ENCODE data around the gene ZMIZ1.
"Not testable (repeated sequence)": the region's sequence is repeated elsewhere in the genome, so short reads cannot be mapped to it uniquely, and the experiment has no call there.

ZMIZ1 gene

DNA sequence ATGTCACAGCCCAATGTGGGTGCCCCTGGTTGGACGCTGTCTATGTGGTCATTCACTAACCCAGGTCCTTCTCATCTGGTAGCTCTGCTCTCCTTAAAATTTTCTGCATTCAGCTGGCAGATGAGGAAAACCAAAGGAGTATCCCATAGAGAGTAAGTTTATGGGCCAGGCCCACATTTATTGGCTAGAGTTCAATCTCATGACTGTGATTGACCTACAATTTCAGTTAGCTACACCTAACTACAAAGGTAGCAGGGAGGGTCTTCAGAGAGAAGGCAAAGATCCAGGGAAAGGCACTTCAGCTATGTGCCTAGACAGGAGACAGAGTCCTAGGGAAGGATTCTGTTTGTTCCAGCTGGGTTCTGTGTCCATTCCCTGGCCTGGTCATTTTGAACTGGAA is 254.8 kb downstream of the ZMIZ1 start:
- DNase-seq (ENCODE audit: low read depth) = no peak

- no peak for DNase-seq (ENCODE audit: low read depth)
Observed at GRCh38 chr10:79324032-79324695, 255.4 kb downstream of the ZMIZ1 start.

DNA sequence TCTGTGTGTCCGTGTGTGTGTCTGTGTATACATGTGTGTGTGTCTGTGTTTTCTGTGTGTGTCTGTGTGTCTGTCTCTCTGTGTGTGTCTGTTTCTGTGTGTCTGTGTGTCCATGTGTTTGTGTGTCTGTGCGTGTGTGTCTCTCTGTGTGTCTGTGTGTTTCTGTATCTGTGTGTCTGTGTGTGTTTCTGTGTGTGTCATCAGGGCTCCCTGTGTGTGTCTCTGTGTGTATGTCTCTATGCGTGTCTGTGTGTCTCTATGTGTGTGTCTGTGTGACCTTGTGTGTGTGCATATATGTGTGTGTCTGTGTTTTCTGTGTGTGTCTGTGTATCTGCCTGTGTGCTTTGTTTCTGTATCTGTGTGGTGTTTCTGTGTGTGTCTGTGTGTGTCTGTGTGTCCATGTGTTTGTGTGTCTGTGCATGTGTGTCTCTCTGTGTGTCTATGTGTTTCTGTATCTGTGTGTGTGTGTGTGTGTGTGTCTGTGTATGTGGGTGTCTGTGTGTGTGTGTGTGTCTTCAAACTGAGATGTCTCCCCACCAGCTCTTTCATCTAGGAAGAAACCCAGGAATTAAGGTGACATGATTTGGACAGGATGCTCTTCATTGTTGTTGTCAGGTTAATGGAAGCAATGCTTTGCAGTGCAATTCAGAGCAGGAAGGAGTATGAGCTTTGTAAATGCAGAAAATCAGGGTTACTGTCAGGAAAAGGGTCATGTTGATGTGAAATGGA is 257.8 kb downstream of the ZMIZ1 start:
- no peak for DNase-seq (ENCODE audit: low read depth)

DNA sequence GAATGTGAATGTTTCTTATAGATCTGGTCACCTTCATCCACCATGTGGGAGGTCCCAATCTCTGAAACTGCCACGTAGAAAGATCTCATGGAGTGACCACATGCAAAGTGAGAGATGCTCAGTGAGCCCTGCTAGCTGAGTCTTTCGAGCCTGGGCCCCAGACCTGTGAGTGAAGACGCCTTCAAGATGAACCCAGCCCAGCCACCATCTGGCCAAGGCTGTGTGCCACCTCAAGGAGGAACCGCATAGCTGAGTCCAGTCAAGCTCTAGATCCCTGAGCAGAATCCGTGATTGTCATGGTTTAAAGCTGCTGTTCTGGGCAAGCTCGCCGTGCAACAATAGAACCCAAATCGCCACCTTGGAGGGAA is 258.3 kb downstream of the ZMIZ1 start:
- no peak for DNase-seq (ENCODE audit: low read depth)

DNA sequence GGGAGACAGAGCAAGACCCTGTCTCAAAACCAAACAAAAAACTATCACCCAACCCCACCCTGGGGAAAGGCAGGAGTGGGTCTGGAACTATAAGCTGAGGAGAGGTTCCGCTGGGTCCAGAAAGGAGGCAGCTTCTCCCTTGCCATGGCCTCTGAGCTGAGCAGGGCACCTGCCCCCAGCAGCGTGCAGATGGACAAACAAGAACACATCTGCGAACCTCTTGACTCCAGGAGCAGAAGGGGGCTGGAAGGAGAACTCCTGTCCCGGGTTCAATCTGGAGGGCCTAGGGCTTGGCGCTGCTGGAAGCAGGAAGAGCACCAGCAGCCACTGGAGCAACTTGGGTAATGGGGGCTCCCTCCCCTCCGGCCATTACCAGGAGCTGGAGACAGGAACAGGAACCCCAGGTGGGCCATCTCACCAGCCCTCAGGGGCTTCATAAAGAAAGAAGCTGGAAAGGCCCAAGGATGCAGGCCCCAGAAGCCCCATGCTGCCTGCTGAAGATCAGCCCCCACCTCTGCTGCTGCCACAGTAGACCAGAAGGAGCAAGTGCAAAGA is 259.5 kb downstream of the ZMIZ1 start:
- no peak for DNase-seq (ENCODE audit: low read depth)

GRCh38 chr10:79328737-79329504 is 260.2 kb downstream of the ZMIZ1 start:
- peak; percentile 60 for DNase-seq (ENCODE audit: low read depth)

DNA sequence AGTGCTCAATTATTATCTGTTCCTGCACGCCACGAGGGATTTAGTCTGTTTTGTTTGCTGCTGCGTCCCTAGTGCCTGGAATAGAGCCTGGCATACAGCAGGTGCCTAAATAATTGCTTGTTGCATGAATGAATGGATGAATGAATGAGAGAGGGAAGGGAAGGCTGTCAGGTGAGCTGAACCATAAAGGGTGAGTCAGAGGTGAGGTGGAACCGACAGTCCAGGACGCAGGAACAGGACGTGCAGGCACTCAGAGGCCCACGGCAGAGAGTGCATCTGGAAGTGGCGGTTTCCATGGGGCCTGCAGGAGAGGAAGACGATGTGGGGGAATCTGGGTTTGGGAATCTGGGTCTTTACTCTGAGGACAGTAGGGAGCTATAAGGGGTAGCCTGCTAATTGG is 260.8 kb downstream of the ZMIZ1 start:
- DNase-seq (ENCODE audit: low read depth) = no peak

DNA sequence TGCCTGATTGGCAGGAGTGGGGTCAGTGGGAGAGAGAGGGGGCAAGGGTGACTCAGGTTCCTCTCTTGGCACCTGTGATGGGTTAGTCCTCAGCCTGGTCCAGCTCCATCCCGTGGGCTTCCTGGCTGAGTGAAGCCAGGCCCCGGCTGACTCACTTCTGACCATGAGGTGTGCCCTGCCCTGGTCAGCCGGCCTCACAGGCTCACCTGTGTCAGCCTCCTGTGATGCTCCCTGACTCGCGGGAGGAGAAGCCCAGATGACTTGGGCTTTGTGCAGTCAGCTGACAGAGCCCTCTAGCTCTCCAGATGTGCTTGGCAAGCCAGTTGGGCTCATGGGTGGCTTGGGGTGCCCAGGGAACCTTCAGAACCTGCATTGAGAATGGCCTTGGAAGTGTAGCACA is 262.5 kb downstream of the ZMIZ1 start:
- DNase-seq (ENCODE audit: low read depth) = no peak

- DNase-seq (ENCODE audit: low read depth) = peak; percentile 94
Observed at GRCh38 chr10:79331709-79332108, 262.9 kb downstream of the ZMIZ1 start.

DNA sequence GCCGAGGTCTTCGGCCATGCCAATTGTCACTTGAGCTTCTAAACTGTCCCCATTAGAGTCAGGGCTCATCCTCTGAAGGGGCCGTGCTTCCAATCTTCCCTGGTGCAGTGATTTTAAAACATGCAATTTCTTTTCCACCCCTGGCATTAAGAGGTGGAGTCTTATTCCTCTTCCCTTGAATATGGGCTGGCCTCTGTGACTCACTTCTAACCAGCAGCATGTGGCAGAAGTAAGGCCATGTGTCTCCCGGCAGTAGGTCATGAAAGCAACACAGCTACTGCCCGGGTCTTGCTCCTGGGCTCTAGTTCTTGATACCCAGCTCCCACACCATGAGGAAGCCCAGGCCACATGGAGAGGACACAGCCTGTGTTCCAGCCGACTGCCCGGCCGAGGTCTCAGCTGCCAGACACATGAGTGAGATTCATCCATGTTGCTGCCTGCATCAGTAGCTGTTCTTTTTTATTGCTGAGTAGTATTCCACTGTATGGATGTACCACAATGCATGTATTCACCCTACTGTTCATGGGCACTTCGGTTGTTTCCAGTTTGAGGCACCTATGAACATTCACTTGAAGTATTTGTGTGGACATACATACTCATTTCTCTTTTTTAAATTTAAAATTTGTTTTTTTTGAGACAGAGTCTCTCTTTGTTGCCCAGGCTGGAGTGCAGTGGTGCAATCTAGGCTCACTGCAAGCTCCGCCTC is 264.0 kb downstream of the ZMIZ1 start:
- not testable (repeated sequence) for DNase-seq (ENCODE audit: low read depth)

DNA sequence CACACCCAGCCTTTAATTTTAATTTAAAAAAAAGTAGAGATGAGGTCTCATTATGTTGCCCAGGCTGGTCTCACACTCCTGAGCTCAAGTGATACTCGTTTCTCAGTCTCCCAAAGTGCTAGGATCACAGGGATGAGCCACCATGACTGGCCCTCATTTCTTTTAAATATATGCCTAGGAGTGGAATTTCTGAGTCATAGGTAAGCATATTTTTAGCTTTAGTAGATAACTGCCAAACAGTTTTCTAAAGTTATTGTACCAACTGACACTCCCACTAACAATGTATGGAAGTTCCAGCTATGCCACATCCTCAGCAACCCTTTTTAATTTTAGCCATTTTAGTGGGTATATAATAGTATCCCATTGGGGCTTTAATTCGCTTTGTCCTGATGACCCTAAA is 264.7 kb downstream of the ZMIZ1 start:
- peak; percentile 71 for DNase-seq (ENCODE audit: low read depth)

- DNase-seq (ENCODE audit: low read depth) = no peak
Observed at GRCh38 chr10:79334573-79334972, 265.8 kb downstream of the ZMIZ1 start.

- no peak for DNase-seq (ENCODE audit: low read depth)
Observed at GRCh38 chr10:79335094-79335469, 266.3 kb downstream of the ZMIZ1 start.

GRCh38 chr10:79335470-79336235 is 266.9 kb downstream of the ZMIZ1 start:
- DNase-seq (ENCODE audit: low read depth) = no peak

DNA sequence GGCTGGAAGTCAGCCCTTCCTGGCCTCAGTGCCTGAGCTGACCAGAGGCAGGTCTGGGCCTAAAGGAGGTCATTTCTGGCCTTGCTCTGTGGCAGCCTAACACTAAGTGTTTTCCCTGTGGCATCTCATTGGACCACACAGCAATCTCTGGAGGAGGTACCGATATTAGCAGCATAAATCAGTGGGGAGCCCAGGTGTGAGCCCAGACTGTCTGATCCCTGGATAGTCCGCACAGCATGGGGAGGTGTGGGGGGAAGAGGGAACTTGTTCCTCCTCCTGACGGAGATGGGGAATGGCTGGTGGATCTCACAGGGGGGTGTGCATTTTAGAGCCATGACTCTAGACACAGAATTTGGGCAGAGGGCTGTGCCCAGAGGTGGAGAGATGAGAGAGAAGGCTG is 267.5 kb downstream of the ZMIZ1 start:
- no peak for DNase-seq (ENCODE audit: low read depth)

DNA sequence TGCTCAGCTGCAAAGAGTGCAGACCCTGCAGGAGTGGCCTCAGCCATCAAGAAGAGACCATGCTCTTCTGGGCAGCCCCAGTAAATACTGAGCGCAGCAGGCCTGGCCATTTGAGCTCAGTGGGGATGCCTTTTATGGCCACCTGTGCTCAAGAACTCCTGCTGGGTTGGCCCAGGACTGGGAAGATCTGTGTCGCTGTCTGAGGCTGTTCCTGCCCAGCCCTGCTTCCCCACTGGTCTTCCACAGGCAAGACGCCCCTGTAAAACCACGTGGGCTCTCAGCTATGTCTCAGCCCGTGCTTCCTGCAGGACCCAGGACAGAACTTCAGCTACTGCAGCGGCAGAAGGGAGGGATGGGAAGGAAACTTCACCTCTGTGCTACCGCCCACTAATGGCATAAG is 268.0 kb downstream of the ZMIZ1 start:
- DNase-seq (ENCODE audit: low read depth) = no peak

DNA sequence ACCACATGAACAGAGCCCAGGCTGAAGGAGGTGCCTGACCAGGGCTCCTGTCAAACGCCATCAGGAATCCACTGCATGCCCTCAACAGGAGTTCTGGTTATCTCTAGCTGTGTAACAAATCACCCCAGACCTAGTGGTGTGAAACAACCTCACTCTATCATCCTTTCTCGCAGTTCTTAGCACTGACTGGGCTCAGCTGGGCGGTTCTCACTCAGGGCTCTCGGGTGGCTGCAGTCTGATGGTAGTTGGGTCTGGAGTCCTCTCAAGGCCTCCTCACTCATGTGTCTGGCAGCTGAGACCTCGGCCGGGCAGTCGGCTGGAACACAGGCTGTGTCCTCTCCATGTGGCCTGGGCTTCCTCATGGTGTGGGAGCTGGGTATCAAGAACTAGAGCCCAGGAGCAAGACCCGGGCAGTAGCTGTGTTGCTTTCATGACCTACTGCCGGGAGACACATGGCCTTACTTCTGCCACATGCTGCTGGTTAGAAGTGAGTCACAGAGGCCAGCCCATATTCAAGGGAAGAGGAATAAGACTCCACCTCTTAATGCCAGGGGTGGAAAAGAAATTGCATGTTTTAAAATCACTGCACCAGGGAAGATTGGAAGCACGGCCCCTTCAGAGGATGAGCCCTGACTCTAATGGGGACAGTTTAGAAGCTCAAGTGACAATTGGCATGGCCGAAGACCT is 269.2 kb downstream of the ZMIZ1 start:
- not testable (repeated sequence) for DNase-seq (ENCODE audit: low read depth)

- DNase-seq (ENCODE audit: low read depth) = no peak
Observed at GRCh38 chr10:79339266-79339665, 270.5 kb downstream of the ZMIZ1 start.

GRCh38 chr10:79340646-79341244 is 272.0 kb downstream of the ZMIZ1 start:
- DNase-seq (ENCODE audit: low read depth) = no peak

DNA sequence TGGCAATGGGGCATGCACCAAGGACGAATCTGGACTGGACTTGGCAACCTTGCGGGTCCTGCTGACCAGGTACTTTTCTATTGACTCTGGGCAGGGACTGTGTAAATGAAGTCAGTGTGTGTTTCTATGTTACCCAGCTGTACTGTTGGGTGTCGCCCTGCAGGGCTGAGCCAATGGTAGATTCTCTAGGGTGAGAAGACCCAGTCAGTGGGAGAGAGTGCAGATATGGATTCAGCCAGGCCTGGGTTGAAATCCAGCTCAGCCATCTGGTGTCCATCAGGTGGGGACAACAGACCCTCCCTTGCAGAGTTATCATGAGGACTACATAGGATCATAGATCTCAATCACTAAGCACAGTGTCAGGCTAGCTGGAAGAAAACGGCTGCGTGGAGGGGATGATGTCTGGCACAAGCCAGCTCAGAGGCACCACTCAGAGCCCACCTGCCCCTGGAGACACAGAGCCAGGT is 273.6 kb downstream of the ZMIZ1 start:
- DNase-seq (ENCODE audit: low read depth) = no peak

Data from iris pigment epithelial cell (primary cell).